A673 (cell line): ENCODE data around the gene TRAF7.
"Not testable (repeated sequence)": the region's sequence is repeated elsewhere in the genome, so short reads cannot be mapped to it uniquely, and the experiment has no call there.

ENCODE experiments used
- CTCF ChIP-seq: fragments of 300-800, 200-600 bp; sonication (generic); conservative IDR thresholded peaks from 2 replicates; pipeline ENCODE4 v1.5.1; 2017; ENCODE audit warnings: low read depth, mild to moderate bottlenecking, antibody characterized with exemption, low read length, moderate library complexity, mixed read lengths
- EZH2 ChIP-seq: fragments of 200-600 bp; sonication (generic); IDR thresholded peaks from 2 replicates; pipeline ENCODE4 v1.6.1; 2017; ENCODE audit warnings: borderline replicate concordance, low read depth, mild to moderate bottlenecking, mixed read lengths, antibody characterized with exemption, low read length; ENCODE audit not compliant: poor library complexity, severe bottlenecking

DNA sequence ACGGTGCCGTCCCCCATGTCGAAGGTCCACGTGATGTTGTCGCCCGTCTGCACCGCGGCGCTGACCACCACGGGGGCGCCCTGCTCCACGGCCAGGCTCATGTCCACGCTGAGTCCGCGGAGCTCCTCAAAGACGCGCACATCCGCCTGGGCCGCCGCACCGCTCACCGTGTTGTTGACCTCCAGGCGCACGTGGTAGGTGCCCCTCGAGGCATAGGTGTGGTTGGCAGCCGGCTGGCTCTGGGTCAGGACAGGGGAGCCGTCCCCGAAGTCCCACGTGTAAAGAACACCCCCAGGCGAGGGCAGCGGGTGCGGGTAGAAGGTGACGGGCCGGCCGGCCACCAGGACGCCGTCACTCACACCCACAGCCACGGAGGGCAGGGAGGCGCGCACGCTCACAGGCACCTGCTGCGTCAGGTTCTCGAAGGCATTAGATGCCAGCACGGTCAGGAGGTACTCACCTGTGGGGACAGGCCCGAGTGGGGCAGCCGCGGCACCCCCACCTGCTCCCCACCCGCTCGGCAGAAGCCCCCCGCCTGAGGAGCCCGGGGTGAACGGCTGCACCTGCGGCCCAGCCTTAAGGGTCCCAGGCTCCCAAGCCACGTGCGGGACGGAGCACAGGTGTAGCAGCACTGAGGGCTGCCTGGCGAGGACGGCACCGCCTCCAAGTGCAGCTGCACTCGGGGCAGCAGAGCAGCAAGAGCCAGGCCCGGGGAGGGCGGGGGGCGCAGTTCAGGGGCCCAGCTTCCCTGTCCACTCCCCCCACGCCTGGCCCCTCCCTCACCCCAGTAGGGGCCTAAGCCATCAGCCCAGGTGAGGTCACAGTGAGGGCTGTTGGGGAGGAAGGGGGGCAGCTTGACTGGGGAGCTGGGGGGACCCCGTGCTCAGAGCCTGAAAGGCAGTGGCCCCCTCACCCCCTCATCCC lies 43.9 kb upstream of the TRAF7 start:
- not testable (repeated sequence) for TF ChIP-seq CTCF, EZH2
